Urinary bladder (tissue), 4 donors: ENCODE results near the gene MYBPC2. TPM values are rescaled to one million over a fixed set of nuclear protein-coding genes. Genes with fewer than 3 reads are reported as not detected.

Experiments
- DNase-seq: peaks from one replicate; pipeline ENCODE4 v3.0.0-alpha.2; 2015; ENCODE audit errors: extremely low spot score
- H3K27ac ChIP-seq: one replicate; pipeline ENCODE4 v1.5.1; 2013; ENCODE audit warnings: low read depth, mild to moderate bottlenecking, moderate library complexity
- H3K36me3 ChIP-seq: one replicate; pipeline ENCODE4 v1.6.1; 2013; ENCODE audit warnings: mild to moderate bottlenecking, moderate library complexity; ENCODE audit not compliant: insufficient read depth
- H3K4me1 ChIP-seq: one replicate; pipeline ENCODE4 v1.6.1; 2013; ENCODE audit warnings: mild to moderate bottlenecking, moderate library complexity; ENCODE audit not compliant: insufficient read depth
- H3K4me3 ChIP-seq: one replicate; pipeline ENCODE4 v1.5.1; 2013; ENCODE audit warnings: low read depth, low read length
- WGBS: extraction: QIAGEN DNeasy Blood & Tissue Kit; methylation state at CpG from one replicate; pipeline ENCODE4 v1.1.7; 2013; 5-methylcytosine and 5-hydroxymethylcytosine counted together
- polyA plus RNA-seq: library from polyadenylated mRNA; stranded (reverse); fragments of 200-250 nt; gene quantifications from one replicate; pipeline ENCODE4 v1.2.3, GENCODE V29; 2013
- total RNA-seq: library from RNA; depleted of rRNA; stranded (reverse); fragments of >200 nt; gene quantifications from one replicate; pipeline ENCODE4 v1.2.3, GENCODE V29; 2014
- donor health status: healthy with polysubstance abuse.
- donor health status: healthy.

MYBPC2 gene
- total and polyA plus RNA-seq, 2 donors = 0.14 to 0.69 TPM

DNA sequence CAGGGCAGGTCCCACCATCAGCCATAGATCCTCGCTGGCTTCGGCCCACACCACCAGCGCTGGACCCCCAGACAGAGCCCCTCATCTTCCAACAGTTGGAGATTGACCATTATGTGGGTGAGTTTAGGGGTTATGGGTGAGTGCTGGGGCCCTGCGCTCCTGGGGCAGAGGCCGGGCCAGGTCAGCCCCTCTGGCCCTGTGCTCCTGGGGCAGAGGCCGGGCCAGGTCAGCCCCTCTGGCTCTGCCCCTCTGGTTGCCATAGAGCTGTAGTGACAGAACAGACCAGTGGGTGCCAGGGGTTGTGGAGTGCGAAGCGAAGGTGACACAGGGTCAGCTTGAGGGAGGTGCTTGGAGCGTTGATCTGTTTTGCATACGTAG is 33.3 kb upstream of the MYBPC2 start:
- DNase-seq = no peak
- no peaks in the 10 kb centered on the region for H3K36me3 ChIP-seq
- 99% methylated on average over 10 of the region's 10 CpGs for WGBS
- H3K27ac ChIP-seq = no peak overlapping the region
- H3K4me1 ChIP-seq = no peaks in the 10 kb centered on the region
- H3K4me3 ChIP-seq = no peak overlapping the region

DNA sequence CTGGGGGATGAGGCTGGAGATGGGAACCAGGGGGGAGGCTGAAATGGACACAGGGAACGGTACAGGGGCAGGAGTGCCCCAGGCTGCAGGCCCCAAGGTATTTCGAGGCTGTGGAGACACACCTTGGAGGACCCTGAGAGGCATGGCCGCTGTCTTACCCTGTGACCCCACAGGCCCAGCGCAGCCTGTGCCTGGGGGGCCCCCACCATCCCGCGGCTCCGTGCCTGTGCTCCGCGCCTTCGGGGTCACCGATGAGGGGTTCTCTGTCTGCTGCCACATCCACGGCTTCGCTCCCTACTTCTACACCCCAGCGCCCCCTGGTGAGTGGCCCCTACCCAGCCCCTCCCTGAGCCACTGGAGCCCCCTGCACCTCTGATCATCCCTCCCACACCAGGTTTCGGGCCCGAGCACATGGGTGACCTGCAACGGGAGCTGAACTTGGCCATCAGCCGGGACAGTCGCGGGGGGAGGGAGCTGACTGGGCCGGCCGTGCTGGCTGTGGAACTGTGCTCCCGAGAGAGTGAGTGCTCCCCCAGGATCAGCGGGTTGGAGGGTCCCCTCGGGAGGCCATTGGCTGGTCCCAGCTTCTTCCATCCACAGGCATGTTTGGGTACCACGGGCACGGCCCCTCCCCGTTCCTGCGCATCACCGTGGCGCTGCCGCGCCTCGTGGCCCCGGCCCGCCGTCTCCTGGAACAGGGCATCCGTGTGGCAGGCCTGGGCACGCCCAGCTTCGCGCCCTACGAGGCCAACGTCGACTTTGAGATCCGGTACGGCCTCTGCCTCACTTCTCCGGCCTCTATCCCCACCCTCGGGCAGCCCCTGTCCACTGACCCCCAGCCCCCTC is 30.9 kb upstream of the MYBPC2 start:
- Histone ChIP-seq H3K27ac (no peak overlapping the region), H3K4me3 (no peak overlapping the region), H3K4me1 (no peaks in the 10 kb centered on the region), H3K36me3 (no peaks in the 10 kb centered on the region)
- no peak for DNase-seq
- WGBS = 93% methylated on average over 48 of the region's 48 CpGs

DNA sequence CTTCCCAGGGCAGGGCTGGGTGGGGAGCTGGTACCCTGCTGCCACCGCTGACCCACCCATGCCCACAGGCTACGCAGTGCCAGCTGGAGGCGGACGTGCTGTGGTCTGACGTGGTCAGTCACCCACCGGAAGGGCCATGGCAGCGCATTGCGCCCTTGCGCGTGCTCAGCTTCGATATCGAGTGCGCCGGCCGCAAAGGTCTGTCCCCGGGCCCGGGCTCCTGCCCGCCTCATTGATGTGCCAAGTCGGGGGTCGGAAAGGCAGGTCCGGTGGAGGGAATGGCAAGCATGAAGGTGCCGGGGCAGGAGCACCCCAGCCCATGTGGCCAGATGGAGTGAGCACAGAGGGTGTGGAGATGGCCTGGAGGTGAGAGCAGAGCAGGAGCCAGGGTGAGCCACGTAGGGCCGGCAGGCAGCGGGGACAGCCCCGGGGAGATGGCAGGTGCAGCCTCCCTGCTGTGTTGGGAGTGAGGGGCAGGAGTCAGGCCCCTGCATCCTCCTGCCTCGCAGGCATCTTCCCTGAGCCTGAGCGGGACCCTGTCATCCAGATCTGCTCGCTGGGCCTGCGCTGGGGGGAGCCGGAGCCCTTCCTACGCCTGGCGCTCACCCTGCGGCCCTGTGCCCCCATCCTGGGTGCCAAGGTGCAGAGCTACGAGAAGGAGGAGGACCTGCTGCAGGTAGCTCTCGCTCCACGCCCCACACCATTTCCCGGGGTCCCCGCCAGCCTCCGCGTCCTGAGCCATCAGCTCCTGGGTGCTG is 30.0 kb upstream of the MYBPC2 start:
- Histone ChIP-seq H3K36me3 (no peaks in the 10 kb centered on the region), H3K4me1 (no peaks in the 10 kb centered on the region), H3K27ac (no peak overlapping the region), H3K4me3 (no peak overlapping the region)
- 98% methylated on average over 41 of the region's 41 CpGs for WGBS
- no peak for DNase-seq

DNA sequence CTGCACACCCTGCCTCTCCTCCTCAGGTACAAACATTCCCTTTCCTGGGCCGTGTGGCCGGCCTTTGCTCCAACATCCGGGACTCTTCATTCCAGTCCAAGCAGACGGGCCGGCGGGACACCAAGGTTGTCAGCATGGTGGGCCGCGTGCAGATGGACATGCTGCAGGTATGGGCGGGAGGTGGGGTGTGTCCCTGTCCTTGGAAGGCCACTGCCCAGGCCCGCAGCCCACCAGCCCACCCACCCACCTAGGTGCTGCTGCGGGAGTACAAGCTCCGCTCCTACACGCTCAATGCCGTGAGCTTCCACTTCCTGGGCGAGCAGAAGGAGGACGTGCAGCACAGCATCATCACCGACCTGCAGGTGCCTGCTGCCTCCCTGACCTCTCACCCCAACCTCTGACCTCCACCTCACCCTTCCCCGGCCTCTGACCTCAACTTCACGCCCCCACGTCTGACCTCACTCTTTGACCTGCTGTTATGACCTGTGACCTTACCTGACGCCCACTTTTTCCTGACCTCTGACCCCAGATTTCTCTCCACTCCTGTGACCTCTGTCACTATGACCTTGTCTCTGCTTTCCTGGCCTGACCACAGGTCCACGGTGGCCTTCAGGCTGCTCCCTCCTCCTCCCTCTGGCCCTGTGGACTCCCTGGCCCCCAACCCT is 26.4 kb upstream of the MYBPC2 start:
- WGBS = 93% methylated on average over 22 of the region's 22 CpGs
- Histone ChIP-seq H3K27ac (no peak overlapping the region), H3K4me3 (no peak overlapping the region), H3K4me1 (no peaks in the 10 kb centered on the region), H3K36me3 (no peaks in the 10 kb centered on the region)
- DNase-seq = no peak

DNA sequence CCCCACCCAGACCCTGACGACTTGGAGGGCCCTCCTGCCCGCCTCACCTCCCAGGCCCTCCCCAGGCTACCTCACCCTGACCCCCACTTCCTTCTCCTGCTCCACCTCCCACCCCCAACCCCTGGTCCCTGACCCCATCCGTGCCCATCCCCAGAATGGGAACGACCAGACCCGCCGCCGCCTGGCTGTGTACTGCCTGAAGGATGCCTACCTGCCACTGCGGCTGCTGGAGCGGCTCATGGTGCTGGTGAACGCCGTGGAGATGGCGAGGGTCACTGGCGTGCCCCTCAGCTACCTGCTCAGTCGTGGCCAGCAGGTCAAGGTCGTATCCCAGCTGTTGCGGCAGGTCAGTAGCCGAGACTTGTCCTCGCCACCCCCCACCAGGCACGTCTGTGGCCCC is 25.9 kb upstream of the MYBPC2 start:
- no peaks in the 10 kb centered on the region for H3K36me3 ChIP-seq
- DNase-seq = no peak
- 95% methylated on average over 19 of the region's 19 CpGs for WGBS

DNA sequence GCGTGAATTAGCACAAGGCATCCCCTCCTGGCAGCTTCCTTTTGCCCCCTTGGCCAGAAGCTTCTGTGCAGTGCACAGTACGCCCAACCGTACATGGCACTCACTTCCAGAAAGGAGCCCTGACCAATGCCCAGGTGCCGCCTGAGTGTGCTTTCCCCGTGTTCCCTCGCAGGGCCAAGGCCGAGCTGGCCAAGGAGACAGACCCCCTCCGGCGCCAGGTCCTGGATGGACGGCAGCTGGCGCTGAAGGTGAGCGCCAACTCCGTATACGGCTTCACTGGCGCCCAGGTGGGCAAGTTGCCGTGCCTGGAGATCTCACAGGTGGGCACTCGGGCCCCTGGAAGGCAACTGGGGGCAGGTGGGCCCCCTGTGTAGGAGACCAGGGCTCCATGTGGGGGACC is 23.3 kb upstream of the MYBPC2 start:
- no peak overlapping the region for H3K27ac ChIP-seq
- H3K4me1 ChIP-seq = no peaks in the 10 kb centered on the region
- no peaks in the 10 kb centered on the region for H3K36me3 ChIP-seq
- H3K4me3 ChIP-seq = no peak overlapping the region
- no peak for DNase-seq
- WGBS = 96% methylated on average over 17 of the region's 17 CpGs

More for the DNA sequence above, 25.9 kb upstream of the MYBPC2 start:
- H3K4me3 ChIP-seq = no peak overlapping the region
- no peak overlapping the region for H3K27ac ChIP-seq
- H3K4me1 ChIP-seq = no peaks in the 10 kb centered on the region

DNA sequence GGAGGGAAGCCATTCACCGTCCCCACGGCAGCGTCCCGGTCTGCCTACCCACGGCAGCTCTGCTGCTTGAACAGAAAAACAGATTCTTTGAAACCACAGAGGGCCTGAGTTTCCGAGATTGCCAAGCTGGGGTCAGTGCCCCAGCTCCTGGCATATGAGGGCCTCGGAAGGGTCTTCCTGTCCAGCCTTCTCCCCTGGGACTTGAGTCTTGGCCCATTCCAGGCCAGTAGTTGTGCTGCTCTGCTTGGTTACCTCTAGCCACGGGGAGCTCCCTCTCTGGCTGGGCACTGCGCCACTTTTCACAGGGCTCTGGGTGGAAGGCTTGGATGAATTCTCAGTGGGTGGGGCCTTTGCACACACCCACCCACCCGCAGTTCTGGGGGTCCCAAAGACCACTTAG is 22.6 kb upstream of the MYBPC2 start:
- Histone ChIP-seq H3K36me3 (no peaks in the 10 kb centered on the region), H3K27ac (no peak overlapping the region), H3K4me3 (no peak overlapping the region), H3K4me1 (no peaks in the 10 kb centered on the region)
- no peak for DNase-seq
- WGBS = 85% methylated on average over 10 of the region's 10 CpGs

DNA sequence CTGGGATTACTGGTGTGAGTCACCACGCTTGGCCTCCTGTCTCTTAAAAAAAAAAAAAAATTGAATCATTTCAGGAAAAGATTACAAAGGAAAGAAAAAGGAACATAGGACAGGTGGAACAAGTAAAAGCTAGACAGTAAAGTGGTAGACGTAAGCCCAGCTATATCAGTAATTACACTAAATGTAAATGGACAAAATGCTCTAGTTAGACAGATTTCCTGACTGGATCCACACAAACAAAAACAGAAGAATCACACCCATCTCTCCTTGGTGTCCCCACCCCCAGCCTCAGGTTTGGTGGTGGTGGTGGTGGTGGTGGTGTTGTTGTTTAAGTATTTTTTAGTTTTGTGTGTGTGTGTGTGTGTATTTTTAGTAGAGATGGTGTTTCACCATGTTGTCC is 20.3 kb upstream of the MYBPC2 start:
- Histone ChIP-seq H3K4me3 (no peak overlapping the region), H3K36me3 (no peaks in the 10 kb centered on the region), H3K4me1 (no peaks in the 10 kb centered on the region), H3K27ac (no peak overlapping the region)
- no peak for DNase-seq
- 91% methylated on average over 2 of the region's 2 CpGs for WGBS

DNA sequence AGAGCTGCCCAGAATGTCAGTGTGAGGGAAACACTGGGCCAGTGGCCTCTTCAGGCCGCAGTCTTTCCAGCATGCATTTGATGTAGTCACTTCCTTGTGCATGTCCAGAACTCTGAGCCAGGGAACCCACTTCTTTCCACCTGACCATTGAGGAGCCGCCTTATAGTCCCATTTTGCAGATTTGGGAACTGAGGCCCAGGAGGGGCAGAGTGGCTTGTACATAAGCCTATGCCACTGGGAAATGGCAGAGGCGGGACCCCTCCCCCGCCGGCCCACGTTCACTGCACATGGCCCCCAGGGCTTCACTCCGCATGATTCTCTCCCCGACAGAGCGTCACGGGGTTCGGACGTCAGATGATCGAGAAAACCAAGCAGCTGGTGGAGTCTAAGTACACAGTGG is 19.6 kb upstream of the MYBPC2 start:
- Histone ChIP-seq H3K4me1 (no peaks in the 10 kb centered on the region), H3K27ac (no peak overlapping the region), H3K4me3 (no peak overlapping the region), H3K36me3 (no peaks in the 10 kb centered on the region)
- DNase-seq = no peak
- WGBS = 93% methylated on average over 13 of the region's 13 CpGs

DNA sequence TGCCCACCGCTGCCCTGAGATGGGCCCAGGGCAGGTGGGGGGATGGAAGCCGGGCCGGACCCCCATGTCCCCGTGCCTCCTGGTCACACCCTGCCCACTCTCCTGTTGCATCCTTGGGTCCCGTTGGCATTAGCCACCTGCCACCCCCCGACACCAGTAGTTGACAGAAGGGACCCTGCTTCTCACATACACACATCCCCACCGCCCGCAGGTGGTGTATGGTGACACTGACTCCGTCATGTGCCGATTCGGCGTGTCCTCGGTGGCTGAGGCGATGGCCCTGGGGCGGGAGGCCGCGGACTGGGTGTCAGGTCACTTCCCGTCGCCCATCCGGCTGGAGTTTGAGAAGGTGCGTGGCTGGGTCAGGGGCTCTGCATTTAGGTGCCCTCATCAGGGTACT is 19.2 kb upstream of the MYBPC2 start:
- no peaks in the 10 kb centered on the region for H3K4me1 ChIP-seq
- DNase-seq = no peak
- no peak overlapping the region for H3K27ac ChIP-seq
- no peak overlapping the region for H3K4me3 ChIP-seq
- no peaks in the 10 kb centered on the region for H3K36me3 ChIP-seq
- 94% methylated on average over 21 of the region's 21 CpGs for WGBS

DNA sequence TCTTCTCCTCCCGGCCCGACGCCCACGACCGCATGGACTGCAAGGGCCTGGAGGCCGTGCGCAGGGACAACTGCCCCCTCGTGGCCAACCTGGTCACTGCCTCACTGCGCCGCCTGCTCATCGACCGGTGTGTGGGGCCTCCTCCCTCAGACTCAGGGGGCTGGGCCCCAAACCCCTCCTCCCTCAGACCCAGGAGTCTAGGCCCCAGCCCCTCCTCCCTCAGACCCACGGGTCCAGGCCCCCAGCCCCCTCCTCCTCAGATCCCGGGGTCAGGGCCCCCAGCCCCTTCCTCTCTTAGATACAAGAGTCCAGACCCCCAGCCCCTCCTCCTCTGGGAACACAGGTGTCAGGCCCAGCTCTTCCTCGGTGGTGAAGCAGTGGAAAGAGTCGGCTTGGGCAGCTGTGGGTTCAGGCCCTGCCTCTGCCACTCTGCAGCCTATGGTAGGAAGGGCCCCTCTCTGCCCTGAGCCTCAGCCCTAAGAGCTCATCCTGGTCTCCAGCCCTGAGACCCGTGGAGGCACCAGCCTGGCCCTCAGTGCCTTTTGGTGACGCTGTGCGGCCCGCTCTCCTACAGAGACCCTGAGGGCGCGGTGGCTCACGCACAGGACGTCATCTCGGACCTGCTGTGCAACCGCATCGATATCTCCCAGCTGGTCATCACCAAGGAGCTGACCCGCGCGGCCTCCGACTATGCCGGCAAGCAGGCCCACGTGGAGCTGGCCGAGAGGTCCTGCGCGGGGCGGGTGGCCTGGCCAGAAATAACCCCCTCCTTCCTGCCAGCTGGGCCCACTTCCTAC is 17.6 kb upstream of the MYBPC2 start:
- WGBS = 53% methylated on average over 37 of the region's 37 CpGs
- no peak for DNase-seq
- H3K36me3 ChIP-seq = no peaks in the 10 kb centered on the region
- H3K27ac ChIP-seq = no peak overlapping the region
- no peak overlapping the region for H3K4me3 ChIP-seq
- H3K4me1 ChIP-seq = no peaks in the 10 kb centered on the region

DNA sequence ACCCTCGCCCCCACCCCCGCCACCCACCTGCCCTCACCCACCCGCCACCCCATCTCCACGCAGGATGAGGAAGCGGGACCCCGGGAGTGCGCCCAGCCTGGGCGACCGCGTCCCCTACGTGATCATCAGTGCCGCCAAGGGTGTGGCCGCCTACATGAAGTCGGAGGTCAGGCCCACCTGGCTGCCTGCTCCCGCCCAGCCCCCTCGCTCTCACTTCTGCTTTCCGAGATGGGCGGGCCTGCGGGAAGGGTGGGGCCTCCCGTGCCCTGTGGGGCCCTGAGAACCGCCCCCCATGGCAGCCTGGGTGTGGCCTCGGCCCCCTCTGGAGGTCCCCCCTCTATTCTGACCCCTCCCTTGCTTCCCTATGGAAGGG is 17.0 kb upstream of the MYBPC2 start:
- DNase-seq = no peak
- Histone ChIP-seq H3K36me3 (no peaks in the 10 kb centered on the region), H3K4me1 (no peaks in the 10 kb centered on the region), H3K27ac (no peak overlapping the region), H3K4me3 (no peak overlapping the region)
- WGBS = 85% methylated on average over 22 of the region's 22 CpGs
